ENCODE data around the gene CAP1.

DNA sequence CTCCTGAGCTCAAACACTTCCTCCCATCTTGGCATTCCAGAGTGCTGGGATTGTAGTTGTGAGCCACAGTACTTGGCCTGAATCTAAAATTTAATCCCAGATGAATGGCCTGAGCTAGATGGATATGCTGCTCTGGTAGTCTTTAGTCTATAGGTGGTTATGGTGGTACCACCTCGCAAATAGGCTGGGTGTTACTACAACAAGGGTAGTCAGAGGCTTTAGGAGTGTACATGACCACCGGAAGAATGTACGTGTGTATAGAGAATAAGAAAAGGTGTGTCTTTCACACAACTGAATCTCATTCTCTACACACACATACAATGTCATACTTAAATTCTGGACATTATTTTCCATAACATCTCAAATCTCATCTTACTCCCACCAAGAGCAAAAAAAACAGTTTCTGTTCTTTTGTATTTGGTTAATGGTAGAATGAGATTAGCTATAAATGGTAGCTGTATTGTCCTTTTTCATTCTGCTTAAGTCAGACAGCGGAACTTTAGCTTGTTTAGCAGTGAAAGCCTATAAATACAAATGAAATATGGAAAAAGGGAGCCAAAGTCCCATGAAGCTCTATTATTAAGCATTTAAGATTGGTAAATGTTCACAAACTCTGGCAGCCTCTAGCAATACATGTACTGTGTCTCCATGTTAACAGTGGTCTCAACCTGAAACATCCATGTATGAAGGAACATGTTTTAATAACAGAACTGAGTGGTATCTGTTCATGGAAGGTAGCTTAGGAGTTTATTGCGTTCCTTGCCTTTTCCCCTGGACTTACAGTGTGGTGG, 16.2 kb downstream of the CAP1 start:
- no peak for TF ChIP-seq ZNF184 (CRISPR knock-in tag; IDR thresholded peaks at IDR 0.05)
- TF ChIP-seq, protein P1, sequence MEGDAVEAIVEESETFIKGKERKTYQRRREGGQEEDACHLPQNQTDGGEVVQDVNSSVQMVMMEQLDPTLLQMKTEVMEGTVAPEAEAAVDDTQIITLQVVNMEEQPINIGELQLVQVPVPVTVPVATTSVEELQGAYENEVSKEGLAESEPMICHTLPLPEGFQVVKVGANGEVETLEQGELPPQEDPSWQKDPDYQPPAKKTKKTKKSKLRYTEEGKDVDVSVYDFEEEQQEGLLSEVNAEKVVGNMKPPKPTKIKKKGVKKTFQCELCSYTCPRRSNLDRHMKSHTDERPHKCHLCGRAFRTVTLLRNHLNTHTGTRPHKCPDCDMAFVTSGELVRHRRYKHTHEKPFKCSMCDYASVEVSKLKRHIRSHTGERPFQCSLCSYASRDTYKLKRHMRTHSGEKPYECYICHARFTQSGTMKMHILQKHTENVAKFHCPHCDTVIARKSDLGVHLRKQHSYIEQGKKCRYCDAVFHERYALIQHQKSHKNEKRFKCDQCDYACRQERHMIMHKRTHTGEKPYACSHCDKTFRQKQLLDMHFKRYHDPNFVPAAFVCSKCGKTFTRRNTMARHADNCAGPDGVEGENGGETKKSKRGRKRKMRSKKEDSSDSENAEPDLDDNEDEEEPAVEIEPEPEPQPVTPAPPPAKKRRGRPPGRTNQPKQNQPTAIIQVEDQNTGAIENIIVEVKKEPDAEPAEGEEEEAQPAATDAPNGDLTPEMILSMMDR (IDR thresholded peaks at IDR 0.05 in 2 of 3, conservative IDR thresholded peaks at IDR 0.05 in 1 of 3; ENCODE audit: insufficient read depth in 2 of 3, low read depth in 1 of 3, low read length in 3 of 3), result no peak
- no peak for TF ChIP-seq NRF1 (conservative IDR thresholded peaks at IDR 0.05 in 1 of 2, IDR thresholded peaks at IDR 0.05 in 1 of 2)
- TF ChIP-seq EP300 (IDR thresholded peaks at IDR 0.05; ENCODE audit: low read length), result no peak
- TF ChIP-seq ATF7 (IDR thresholded peaks at IDR 0.05), result no peak
- no peak for TF ChIP-seq NR3C1 (CRISPR knock-in tag; IDR thresholded peaks at IDR 0.05)
- TF ChIP-seq ZNF699 (CRISPR knock-in tag; IDR thresholded peaks at IDR 0.05; ENCODE audit: insufficient replicate concordance), result no peak
- TF ChIP-seq CEBPB (tag; IDR thresholded peaks at IDR 0.05), result no peak
- TF ChIP-seq, protein P2, sequence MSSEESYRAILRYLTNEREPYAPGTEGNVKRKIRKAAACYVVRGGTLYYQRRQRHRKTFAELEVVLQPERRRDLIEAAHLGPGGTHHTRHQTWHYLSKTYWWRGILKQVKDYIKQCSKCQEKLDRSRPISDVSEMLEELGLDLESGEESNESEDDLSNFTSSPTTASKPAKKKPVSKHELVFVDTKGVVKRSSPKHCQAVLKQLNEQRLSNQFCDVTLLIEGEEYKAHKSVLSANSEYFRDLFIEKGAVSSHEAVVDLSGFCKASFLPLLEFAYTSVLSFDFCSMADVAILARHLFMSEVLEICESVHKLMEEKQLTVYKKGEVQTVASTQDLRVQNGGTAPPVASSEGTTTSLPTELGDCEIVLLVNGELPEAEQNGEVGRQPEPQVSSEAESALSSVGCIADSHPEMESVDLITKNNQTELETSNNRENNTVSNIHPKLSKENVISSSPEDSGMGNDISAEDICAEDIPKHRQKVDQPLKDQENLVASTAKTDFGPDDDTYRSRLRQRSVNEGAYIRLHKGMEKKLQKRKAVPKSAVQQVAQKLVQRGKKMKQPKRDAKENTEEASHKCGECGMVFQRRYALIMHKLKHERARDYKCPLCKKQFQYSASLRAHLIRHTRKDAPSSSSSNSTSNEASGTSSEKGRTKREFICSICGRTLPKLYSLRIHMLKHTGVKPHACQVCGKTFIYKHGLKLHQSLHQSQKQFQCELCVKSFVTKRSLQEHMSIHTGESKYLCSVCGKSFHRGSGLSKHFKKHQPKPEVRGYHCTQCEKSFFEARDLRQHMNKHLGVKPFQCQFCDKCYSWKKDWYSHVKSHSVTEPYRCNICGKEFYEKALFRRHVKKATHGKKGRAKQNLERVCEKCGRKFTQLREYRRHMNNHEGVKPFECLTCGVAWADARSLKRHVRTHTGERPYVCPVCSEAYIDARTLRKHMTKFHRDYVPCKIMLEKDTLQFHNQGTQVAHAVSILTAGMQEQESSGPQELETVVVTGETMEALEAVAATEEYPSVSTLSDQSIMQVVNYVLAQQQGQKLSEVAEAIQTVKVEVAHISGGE (CRISPR knock-in tag; IDR thresholded peaks at IDR 0.05), result no peak
- TF ChIP-seq, protein P3, sequence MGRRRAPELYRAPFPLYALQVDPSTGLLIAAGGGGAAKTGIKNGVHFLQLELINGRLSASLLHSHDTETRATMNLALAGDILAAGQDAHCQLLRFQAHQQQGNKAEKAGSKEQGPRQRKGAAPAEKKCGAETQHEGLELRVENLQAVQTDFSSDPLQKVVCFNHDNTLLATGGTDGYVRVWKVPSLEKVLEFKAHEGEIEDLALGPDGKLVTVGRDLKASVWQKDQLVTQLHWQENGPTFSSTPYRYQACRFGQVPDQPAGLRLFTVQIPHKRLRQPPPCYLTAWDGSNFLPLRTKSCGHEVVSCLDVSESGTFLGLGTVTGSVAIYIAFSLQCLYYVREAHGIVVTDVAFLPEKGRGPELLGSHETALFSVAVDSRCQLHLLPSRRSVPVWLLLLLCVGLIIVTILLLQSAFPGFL (CRISPR knock-in tag; IDR thresholded peaks at IDR 0.05), result no peak
- TF ChIP-seq, protein P4, sequence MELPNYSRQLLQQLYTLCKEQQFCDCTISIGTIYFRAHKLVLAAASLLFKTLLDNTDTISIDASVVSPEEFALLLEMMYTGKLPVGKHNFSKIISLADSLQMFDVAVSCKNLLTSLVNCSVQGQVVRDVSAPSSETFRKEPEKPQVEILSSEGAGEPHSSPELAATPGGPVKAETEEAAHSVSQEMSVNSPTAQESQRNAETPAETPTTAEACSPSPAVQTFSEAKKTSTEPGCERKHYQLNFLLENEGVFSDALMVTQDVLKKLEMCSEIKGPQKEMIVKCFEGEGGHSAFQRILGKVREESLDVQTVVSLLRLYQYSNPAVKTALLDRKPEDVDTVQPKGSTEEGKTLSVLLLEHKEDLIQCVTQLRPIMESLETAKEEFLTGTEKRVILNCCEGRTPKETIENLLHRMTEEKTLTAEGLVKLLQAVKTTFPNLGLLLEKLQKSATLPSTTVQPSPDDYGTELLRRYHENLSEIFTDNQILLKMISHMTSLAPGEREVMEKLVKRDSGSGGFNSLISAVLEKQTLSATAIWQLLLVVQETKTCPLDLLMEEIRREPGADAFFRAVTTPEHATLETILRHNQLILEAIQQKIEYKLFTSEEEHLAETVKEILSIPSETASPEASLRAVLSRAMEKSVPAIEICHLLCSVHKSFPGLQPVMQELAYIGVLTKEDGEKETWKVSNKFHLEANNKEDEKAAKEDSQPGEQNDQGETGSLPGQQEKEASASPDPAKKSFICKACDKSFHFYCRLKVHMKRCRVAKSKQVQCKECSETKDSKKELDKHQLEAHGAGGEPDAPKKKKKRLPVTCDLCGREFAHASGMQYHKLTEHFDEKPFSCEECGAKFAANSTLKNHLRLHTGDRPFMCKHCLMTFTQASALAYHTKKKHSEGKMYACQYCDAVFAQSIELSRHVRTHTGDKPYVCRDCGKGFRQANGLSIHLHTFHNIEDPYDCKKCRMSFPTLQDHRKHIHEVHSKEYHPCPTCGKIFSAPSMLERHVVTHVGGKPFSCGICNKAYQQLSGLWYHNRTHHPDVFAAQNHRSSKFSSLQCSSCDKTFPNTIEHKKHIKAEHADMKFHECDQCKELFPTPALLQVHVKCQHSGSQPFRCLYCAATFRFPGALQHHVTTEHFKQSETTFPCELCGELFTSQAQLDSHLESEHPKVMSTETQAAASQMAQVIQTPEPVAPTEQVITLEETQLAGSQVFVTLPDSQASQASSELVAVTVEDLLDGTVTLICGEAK (IDR thresholded peaks at IDR 0.05), result no peak; the same call in 1 of the 2 replicates
- TF ChIP-seq, protein P4 (CRISPR knock-in tag; IDR thresholded peaks at IDR 0.05), result no peak
- no peak for TF ChIP-seq TCF7L2 (IDR thresholded peaks at IDR 0.05; ENCODE audit: low read depth, low read length)
- no peak for TF ChIP-seq TAF15 (IDR thresholded peaks at IDR 0.05; ENCODE audit: low read depth, low read length)
